ENCODE measurements around the gene CYP4A11. TPM values are rescaled to one million over a fixed set of nuclear protein-coding genes. Genes with fewer than 3 reads are reported as not detected.

The CYP4A11 gene, protein sequence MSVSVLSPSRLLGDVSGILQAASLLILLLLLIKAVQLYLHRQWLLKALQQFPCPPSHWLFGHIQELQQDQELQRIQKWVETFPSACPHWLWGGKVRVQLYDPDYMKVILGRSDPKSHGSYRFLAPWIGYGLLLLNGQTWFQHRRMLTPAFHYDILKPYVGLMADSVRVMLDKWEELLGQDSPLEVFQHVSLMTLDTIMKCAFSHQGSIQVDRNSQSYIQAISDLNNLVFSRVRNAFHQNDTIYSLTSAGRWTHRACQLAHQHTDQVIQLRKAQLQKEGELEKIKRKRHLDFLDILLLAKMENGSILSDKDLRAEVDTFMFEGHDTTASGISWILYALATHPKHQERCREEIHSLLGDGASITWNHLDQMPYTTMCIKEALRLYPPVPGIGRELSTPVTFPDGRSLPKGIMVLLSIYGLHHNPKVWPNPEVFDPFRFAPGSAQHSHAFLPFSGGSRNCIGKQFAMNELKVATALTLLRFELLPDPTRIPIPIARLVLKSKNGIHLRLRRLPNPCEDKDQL
- total RNA-seq: not detected in 2 replicates

DNA sequence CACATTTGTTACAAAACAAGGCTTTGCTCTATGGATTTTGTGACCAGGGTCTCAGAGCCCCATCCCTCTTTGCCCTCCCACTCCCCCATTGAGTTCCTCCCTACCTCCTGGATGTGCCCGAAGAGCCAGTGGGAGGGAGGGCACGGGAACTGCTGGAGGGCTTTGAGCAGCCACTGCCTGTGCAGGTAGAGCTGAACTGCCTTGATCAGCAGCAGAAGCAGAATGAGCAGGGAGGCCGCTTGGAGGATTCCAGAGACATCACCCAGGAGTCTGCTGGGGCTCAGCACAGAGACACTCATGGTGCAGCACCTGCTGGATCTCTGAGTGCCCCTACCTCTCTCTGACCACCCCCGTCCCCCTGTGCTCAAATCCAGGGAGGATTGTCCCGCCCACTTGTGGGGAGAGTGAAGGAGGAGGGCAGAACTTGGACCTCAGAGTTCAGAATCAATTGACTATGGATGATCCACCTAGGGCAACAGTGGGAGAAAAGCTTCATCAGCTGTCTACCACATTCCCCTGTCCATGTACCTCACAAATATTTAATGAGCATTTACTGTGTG is at the start of gene CYP4A11:
CYP4A11 (minus strand) TSS at position 342 of the 560 bp plus-strand sequence; CDS start at position 299, 43 bp downstream.

Other genes starting within 250 kb of the CYP4A11 start
- gene EFCAB14, start 222.4 kb downstream of the CYP4A11 start, total RNA-seq: 12.3 and 19.4 TPM in 2 replicates
- not detected in 2 replicates for gene CYP4B1, start 142.4 kb downstream of the CYP4A11 start, total RNA-seq
- gene CYP4X1, start 82.2 kb upstream of the CYP4A11 start, total RNA-seq: not detected in 2 replicates
- not detected in 2 replicates for gene CYP4Z1, start 125.8 kb upstream of the CYP4A11 start, total RNA-seq
- gene CYP4A22, start 196.0 kb upstream of the CYP4A11 start, total RNA-seq: not detected in 2 replicates
- not detected in 2 replicates for gene PDZK1IP1, start 248.6 kb upstream of the CYP4A11 start, total RNA-seq

Measured in bronchial smooth muscle cell (primary cell).